Lower leg skin (tissue), 3 donors: ENCODE data around the gene IL23R.
"Not testable (repeated sequence)": the region's sequence is repeated elsewhere in the genome, so short reads cannot be mapped to it uniquely, and the experiment has no call there.

Experiments
- POLR2A ChIP-seq, 2 donors: fragments of 450-650 bp; IDR thresholded peaks; one replicate each; pipeline ENCODE4 v1.6.1; 2016 to 2017; ENCODE audit warnings: antibody characterized with exemption in 2 of 2, mild to moderate bottlenecking in 1 of 2, moderate library complexity in 1 of 2
- TF ChIP-seq, protein P1 (sequence below), 3 donors: fragments of 450-650 bp; IDR thresholded peaks; one replicate each; pipeline ENCODE4 v1.5.1; 2016; ENCODE audit warnings: antibody characterized with exemption in 3 of 3, mild to moderate bottlenecking in 3 of 3, moderate library complexity in 2 of 3

DNA sequence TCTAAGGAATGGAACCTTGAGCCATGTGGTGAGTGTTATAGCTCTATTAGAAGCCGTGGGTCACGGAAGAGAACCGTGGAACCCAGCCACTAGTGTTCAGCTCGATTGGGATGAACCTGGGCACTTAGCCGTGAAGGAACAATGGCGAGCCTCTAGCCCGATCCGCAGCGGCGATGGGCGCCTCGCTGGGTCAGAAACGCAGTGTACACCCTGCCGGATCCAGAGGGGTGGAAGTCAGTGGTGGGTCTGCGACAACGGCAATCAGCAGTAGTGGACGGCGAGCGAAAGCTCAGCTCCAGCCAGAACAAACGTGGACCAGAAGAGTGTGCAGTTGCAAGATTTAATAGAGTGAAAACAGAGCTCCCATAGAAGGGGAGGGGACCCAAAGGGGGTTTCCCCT is 18.3 kb upstream of the IL23R start:
- TF ChIP-seq POLR2A (IDR thresholded peaks at IDR 0.05), result not testable (repeated sequence)
- TF ChIP-seq, protein P1, sequence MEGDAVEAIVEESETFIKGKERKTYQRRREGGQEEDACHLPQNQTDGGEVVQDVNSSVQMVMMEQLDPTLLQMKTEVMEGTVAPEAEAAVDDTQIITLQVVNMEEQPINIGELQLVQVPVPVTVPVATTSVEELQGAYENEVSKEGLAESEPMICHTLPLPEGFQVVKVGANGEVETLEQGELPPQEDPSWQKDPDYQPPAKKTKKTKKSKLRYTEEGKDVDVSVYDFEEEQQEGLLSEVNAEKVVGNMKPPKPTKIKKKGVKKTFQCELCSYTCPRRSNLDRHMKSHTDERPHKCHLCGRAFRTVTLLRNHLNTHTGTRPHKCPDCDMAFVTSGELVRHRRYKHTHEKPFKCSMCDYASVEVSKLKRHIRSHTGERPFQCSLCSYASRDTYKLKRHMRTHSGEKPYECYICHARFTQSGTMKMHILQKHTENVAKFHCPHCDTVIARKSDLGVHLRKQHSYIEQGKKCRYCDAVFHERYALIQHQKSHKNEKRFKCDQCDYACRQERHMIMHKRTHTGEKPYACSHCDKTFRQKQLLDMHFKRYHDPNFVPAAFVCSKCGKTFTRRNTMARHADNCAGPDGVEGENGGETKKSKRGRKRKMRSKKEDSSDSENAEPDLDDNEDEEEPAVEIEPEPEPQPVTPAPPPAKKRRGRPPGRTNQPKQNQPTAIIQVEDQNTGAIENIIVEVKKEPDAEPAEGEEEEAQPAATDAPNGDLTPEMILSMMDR (IDR thresholded peaks at IDR 0.05), result not testable (repeated sequence)
